Glutamatergic neuron (in vitro differentiated cells): Measurements from ENCODE around the gene CCDC157. TPM values are rescaled to one million over a fixed set of nuclear protein-coding genes. Genes with fewer than 3 reads are reported as not detected.

Source experiments
- DNase-seq: peaks from one replicate; pipeline ENCODE4 v3.0.0; 2022
- H3K27ac Mint-ChIP-seq: one replicate; pipeline ENCODE4 v1.8.0; 2020; ENCODE audit warnings: mild to moderate bottlenecking, mixed read lengths, inconsistent platforms; ENCODE audit not compliant: unreplicated experiment
- H3K27me3 Mint-ChIP-seq: one replicate; pipeline ENCODE4 v1.8.0; 2020; ENCODE audit warnings: mild to moderate bottlenecking, moderate library complexity, mixed read lengths, inconsistent platforms; ENCODE audit not compliant: unreplicated experiment
- H3K36me3 Mint-ChIP-seq: one replicate; pipeline ENCODE4 v1.8.0; 2020; ENCODE audit warnings: mild to moderate bottlenecking, mixed read lengths, inconsistent platforms; ENCODE audit not compliant: unreplicated experiment
- H3K4me1 Mint-ChIP-seq: one replicate; pipeline ENCODE4 v1.8.0; 2020; ENCODE audit warnings: mild to moderate bottlenecking, low read depth, mixed read lengths, inconsistent platforms; ENCODE audit not compliant: unreplicated experiment
- H3K4me3 Mint-ChIP-seq: one replicate; pipeline ENCODE4 v1.8.0; 2020; ENCODE audit warnings: mild to moderate bottlenecking, mixed read lengths, inconsistent platforms; ENCODE audit not compliant: unreplicated experiment
- H3K9me3 Mint-ChIP-seq: one replicate; pipeline ENCODE4 v1.8.0; 2020; ENCODE audit warnings: mild to moderate bottlenecking, moderate library complexity, mixed read lengths, inconsistent platforms; ENCODE audit not compliant: unreplicated experiment
- total RNA-seq: library from RNA; stranded (reverse); fragmentation: NEBNext Ultra II Directional; extraction: Animal tissue kit (Norgen Biotek cat#: 25700); gene quantifications from one replicate; pipeline ENCODE4 v1.2.1, GENCODE V29; 2021; ENCODE audit not compliant: unreplicated experiment
- TF ChIP-seq, protein P1 (sequence below): fragments of 200-600 bp; sonication (generic); IDR thresholded peaks from one replicate; pipeline ENCODE4 v1.5.0; 2021; ENCODE audit not compliant: partially characterized antibody, unreplicated experiment

The CCDC157 gene
- total RNA-seq, 1 donor from 2014 or later: 6.2 TPM

DNA sequence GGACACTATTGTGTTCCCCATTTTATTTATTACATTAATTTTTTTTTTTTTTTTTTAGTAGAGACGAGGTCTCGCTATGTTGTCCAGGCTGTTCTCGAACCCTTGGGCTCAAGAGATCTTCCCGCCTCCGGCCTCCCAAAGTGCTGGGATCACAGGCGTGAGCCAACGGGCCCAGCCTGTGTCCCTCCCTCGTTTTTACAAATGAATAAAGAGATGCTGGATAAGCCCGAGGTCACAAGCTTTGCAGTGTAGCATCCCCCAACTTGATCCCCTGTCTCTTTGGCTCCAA lies 68.5 kb downstream of the CCDC157 start:
- H3K4me3 Mint-ChIP-seq: peak overlapping the region; percentile 92
- no peak for DNase-seq
- TF ChIP-seq, protein P1, sequence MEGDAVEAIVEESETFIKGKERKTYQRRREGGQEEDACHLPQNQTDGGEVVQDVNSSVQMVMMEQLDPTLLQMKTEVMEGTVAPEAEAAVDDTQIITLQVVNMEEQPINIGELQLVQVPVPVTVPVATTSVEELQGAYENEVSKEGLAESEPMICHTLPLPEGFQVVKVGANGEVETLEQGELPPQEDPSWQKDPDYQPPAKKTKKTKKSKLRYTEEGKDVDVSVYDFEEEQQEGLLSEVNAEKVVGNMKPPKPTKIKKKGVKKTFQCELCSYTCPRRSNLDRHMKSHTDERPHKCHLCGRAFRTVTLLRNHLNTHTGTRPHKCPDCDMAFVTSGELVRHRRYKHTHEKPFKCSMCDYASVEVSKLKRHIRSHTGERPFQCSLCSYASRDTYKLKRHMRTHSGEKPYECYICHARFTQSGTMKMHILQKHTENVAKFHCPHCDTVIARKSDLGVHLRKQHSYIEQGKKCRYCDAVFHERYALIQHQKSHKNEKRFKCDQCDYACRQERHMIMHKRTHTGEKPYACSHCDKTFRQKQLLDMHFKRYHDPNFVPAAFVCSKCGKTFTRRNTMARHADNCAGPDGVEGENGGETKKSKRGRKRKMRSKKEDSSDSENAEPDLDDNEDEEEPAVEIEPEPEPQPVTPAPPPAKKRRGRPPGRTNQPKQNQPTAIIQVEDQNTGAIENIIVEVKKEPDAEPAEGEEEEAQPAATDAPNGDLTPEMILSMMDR: no peak
- peaks cover 2% of the 10 kb centered on the region for H3K27me3 Mint-ChIP-seq
- no peaks in the 10 kb centered on the region for H3K36me3 Mint-ChIP-seq
- H3K9me3 Mint-ChIP-seq: peaks cover 6% of the 10 kb centered on the region
- peak overlapping the region; percentile 62 for H3K27ac Mint-ChIP-seq
- peaks cover 7% of the 10 kb centered on the region for H3K4me1 Mint-ChIP-seq

DNA sequence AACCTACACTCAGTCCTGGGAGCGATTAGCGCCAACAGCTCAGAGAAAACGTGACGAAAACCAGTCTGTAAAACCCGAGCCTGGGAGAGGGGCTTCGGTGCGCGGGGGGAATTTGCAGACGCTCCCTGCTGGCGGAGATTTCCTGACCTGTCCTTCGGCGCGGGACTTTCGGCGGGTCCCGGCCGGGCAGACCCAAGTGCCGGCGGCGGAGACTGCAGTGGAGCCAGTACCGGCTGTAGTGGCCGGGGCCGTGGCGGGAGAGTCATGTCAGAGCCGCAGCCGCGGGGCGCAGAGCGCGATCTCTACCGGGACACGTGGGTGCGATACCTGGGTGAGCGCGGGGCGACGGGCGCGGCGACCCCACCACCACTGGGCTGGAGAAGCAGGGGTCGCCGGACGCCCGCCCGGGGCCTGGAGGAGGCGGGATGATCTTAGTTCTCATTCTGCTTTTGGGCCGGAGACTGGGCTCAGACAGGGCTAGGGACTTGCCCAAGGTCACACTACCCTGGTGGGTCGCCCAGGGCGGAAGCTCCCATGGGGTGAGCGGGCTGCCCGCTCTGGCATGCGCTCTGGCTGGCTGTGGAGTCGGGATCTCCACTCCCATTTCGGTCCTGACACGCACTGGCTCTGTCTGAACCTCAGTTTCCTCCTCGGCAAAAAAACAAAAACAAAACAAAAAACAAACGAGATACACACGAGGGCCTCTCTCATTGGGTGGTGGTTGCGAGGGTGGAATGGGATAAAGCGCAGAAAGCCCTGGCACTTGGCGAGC lies 69.0 kb downstream of the CCDC157 start, which contains the start of gene MTFP1:
Gene MTFP1 (plus strand): TSS at position 153 of the 772 bp plus-strand sequence. CDS start 112 bp downstream, at position 265.
- Mint-ChIP-seq H3K4me1 (peaks cover 7% of the 10 kb centered on the region), H3K36me3 (no peaks in the 10 kb centered on the region), H3K9me3 (peaks cover 6% of the 10 kb centered on the region), H3K27ac (peak within 1 kb of the TSS; percentile 62), H3K27me3 (peaks cover 2% of the 10 kb centered on the region), H3K4me3 (peak within 1 kb of the TSS; percentile 92)
- peak; percentile 79 for DNase-seq
- TF ChIP-seq, protein P1: no peak

Other genes starting within 250 kb of the CCDC157 start
- 0.29 TPM for gene LIF, start 110.2 kb upstream of the CCDC157 start, total RNA-seq
- not detected for gene OSM, start 90.2 kb upstream of the CCDC157 start, total RNA-seq
- 4.5 TPM for gene CASTOR1, start 67.5 kb upstream of the CCDC157 start, total RNA-seq
- gene TBC1D10A, start 30.1 kb upstream of the CCDC157 start, total RNA-seq: 5.0 TPM
- 157 TPM for gene SF3A1, start 113 bp upstream of the CCDC157 start, total RNA-seq
- 43.1 TPM for gene RNF215, start 30.4 kb downstream of the CCDC157 start, total RNA-seq
- gene SEC14L2, start 40.0 kb downstream of the CCDC157 start, total RNA-seq: 0.76 TPM
- 5.8 TPM for gene MTFP1, start 68.8 kb downstream of the CCDC157 start, total RNA-seq
- gene SEC14L3, start 115.0 kb downstream of the CCDC157 start, total RNA-seq: not detected
- not detected for gene SEC14L4, start 148.7 kb downstream of the CCDC157 start, total RNA-seq
- gene SEC14L6, start 189.7 kb downstream of the CCDC157 start, total RNA-seq: not detected
- gene GAL3ST1, start 217.7 kb downstream of the CCDC157 start, total RNA-seq: 1.8 TPM
- gene PES1, start 234.9 kb downstream of the CCDC157 start, total RNA-seq: 40.6 TPM